Gastrocnemius medialis (tissue), 4 donors: Measurements from ENCODE around the gene LILRA1.
"Not testable (repeated sequence)": the region's sequence is repeated elsewhere in the genome, so short reads cannot be mapped to it uniquely, and the experiment has no call there.

Experiments
- CTCF ChIP-seq, 5 experiments: fragments of 450-650 bp in 3 of 5; fragments of 200-600 bp in 2 of 5; sonication (generic) in 2 of 5; IDR thresholded peaks in 4 of 5; conservative IDR thresholded peaks in 1 of 5; 1 replicate in 4 of 5; 2 replicates in 1 of 5; pipeline ENCODE4 v1.5.1; 2016 to 2019; ENCODE audit warnings: antibody characterized with exemption in 5 of 5, mild to moderate bottlenecking in 3 of 5, moderate library complexity in 3 of 5
- POLR2A ChIP-seq, 2 donors: fragments of 450-650 bp; IDR thresholded peaks; one replicate each; pipeline ENCODE4 v1.6.1; 2017; ENCODE audit warnings: antibody characterized with exemption in 2 of 2, mild to moderate bottlenecking in 2 of 2, moderate library complexity in 2 of 2

GRCh38 chr19:54571715-54572615, 21.5 kb upstream of the LILRA1 start:
- TF ChIP-seq CTCF (IDR thresholded peaks at IDR 0.05 in 4 of 5, conservative IDR thresholded peaks at IDR 0.05 in 1 of 5); POLR2A (IDR thresholded peaks at IDR 0.05): not testable (repeated sequence)
